Measurements from ENCODE around the gene STK10.

DNA sequence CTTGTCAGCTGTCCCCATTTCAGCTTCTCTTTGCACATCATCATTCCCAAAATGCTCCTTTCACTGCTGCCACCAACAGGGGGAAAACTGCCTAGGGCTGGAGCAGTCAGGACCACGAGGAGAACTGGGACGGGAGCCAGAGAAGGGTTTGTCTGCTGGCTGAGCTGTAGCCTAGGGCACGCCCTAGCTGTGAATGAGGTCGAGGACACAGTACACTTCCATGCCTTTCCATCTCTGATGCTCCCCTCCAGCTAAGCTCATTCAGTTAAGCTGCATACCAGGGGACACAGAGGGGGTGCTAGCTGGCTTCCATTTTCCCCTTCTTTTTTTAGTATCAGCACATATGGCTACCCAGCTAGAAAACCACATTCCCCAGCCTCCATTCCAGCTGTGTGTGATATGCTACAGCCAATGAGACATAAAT, 64.7 kb downstream of the STK10 start:
- TF ChIP-seq CTCF (conservative IDR thresholded peaks at IDR 0.05 in 1 of 2, IDR thresholded peaks at IDR 0.05 in 1 of 2; ENCODE audit: extremely low read depth in 1 of 2, insufficient read depth in 1 of 2, low read depth in 1 of 2, low read length in 2 of 2), result no peak
- no peak for TF ChIP-seq EZH2 (IDR thresholded peaks at IDR 0.05; ENCODE audit: borderline replicate concordance, low read length)
